ENCODE results near the gene EIF2S1.
A peak's percentile ranks its signal among the peaks of the same experiment; 100 is the strongest.
"Not testable (repeated sequence)": the region's sequence is repeated elsewhere in the genome, so short reads cannot be mapped to it uniquely, and the experiment has no call there.

Gene EIF2S1

DNA sequence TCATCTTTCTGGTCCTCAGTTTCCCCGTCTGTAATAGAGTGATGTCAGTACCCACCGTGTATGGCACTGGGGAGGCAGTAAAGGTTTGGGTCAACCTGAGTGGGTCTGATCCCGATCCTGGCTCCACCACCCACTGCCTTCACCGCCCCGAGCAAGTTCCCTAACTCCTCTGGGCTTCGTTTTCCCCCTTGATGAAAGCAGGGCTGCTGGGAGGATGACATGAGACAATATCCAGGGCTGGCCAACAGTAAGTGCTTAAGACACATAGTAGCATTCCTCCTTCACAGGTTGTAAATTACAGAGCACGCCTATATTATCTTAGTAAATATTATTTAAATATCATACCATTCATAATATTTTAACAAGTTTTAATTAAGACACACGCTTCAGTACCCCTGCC is 51.2 kb downstream of the EIF2S1 start:
- DNase-seq (ENCODE audit: low spot score) = no peak
- TF ChIP-seq, protein P1, sequence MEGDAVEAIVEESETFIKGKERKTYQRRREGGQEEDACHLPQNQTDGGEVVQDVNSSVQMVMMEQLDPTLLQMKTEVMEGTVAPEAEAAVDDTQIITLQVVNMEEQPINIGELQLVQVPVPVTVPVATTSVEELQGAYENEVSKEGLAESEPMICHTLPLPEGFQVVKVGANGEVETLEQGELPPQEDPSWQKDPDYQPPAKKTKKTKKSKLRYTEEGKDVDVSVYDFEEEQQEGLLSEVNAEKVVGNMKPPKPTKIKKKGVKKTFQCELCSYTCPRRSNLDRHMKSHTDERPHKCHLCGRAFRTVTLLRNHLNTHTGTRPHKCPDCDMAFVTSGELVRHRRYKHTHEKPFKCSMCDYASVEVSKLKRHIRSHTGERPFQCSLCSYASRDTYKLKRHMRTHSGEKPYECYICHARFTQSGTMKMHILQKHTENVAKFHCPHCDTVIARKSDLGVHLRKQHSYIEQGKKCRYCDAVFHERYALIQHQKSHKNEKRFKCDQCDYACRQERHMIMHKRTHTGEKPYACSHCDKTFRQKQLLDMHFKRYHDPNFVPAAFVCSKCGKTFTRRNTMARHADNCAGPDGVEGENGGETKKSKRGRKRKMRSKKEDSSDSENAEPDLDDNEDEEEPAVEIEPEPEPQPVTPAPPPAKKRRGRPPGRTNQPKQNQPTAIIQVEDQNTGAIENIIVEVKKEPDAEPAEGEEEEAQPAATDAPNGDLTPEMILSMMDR (IDR thresholded peaks at IDR 0.05) = no peak
- Histone ChIP-seq H3K4me3 (peak overlapping the region; percentile 70), H3K27ac (no peak overlapping the region)

DNA sequence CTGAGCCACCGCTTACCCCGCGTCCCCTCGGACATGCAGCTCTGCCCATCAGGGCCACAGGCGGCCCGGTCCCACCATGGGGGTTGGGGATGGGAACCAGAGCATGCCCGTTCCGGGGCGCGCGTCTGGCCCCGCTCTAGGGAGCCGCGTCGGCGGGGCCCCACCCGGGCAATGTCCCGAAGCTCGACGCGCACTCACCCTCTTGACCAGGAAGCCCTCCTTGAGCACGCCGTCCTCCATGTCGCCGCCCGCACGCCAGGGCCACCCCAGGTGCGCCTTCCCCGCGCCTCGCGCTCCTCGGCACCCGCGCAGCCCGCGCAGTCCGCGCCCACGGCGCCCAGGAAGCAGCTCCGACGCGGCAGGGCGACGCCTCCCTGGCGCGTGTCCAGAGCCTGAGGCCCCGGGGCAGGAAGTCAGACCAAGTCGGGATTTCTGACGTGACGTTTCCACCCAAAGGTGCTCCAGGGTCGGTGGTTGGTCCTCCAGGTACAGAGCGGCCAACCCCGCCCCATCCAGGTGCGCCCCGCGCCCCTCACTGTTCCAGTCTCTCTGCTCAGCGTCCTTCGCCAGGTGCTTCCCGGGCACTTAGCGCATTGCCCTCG is 51.8 kb downstream of the EIF2S1 start, which contains the start of gene PLEK2:
Gene PLEK2, minus strand, starts transcription at position 346 of the 602 bp plus-strand sequence. Its CDS starts 106 bp downstream, at position 240.
- peak within 1 kb of the TSS; percentile 70 for H3K4me3 ChIP-seq
- no peak for DNase-seq (ENCODE audit: low spot score)
- TF ChIP-seq, protein P1 (IDR thresholded peaks at IDR 0.05) = no peak
- H3K27ac ChIP-seq = no peak within 1 kb of the TSS

DNA sequence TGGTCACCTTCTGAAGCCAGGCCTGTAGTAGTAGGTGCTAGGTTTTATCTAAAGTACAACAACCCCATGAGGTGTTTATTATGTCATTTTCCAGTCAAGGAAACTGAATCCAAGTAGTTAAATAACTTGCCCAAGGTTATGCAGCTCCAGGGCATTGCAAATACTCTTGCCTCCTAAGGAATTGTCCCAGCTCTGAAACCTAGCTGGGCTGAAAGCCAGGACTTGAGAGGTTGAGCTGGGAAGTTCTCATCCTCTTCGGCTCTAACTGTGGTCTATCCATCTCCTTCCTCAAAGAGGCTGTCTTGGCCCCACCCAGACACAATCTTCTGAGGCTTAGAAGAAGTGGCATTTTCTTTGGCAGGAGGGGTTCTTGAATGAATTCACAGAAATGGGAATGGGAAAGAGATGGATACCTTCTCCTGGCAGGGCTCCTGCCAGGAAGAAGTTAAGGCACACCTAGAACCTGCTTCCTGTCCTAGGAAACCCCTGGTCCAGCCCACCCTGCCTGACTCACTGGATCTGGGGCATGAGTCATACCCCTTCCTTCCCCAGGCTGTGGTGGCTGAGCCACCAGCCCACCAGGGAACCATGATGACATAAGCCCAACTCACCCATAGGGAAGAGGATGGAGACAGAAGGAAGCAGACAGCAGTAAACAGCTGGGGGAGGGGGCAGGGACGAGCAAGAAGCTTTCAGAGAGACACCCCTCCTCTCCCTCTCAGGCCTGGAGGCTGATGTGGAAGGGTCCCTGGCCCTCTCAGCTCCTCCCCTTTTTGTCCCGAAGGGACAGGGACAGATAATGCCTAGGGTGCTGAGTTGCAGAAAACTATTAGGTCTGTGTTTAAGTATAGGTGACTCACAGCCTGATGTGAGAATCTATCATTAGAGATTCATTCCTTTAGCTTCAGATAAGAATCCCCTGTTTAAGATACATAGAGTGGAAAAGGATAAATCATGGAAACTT is 54.0 kb downstream of the EIF2S1 start:
- TF ChIP-seq, protein P1 (IDR thresholded peaks at IDR 0.05) = no peak
- Histone ChIP-seq H3K4me3 (no peak overlapping the region), H3K27ac (no peak overlapping the region)
- DNase-seq (ENCODE audit: low spot score) = no peak

DNA sequence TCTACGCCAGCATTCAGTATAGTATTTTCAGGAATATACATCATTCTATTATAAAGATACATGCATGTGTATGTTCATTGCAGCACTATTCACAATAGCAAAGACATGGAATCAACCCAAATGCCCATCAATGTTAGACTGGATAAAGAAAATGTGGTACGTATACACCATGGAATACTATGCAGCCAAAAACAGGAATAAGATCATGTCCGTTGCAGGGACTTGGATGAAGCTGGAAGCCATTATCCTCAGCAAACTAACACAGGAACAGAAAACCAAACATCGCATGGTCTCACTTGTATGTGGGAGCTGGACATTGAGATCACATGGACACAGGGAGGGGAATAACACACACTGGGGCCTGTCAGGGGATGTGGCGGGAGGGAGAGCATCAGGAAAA is 55.5 kb downstream of the EIF2S1 start:
- H3K27ac ChIP-seq; DNase-seq (ENCODE audit: low spot score); H3K4me3 ChIP-seq: not testable (repeated sequence)

DNA sequence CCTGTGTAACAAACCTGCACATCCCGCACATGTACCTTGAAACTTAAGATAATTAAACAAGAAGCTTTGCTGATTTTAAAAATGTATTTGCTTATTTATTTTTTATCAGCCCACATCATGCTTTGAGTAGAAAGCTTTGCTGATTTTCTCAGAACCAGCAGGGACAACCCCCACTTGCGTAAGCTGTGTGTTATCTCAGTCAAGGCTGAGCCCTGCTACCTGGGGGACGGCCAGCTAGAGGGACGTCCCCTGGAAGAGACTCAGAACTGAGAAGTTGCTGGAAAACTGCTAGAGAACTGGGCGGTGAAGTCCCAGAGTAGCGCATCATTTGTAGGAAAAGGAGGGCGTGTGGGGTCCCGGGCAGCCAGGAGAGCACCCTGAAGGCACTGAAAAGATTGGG is 56.0 kb downstream of the EIF2S1 start:
- H3K27ac ChIP-seq = no peak overlapping the region
- TF ChIP-seq, protein P1 (IDR thresholded peaks at IDR 0.05) = no peak
- no peak for DNase-seq (ENCODE audit: low spot score)
- no peak overlapping the region for H3K4me3 ChIP-seq

DNA sequence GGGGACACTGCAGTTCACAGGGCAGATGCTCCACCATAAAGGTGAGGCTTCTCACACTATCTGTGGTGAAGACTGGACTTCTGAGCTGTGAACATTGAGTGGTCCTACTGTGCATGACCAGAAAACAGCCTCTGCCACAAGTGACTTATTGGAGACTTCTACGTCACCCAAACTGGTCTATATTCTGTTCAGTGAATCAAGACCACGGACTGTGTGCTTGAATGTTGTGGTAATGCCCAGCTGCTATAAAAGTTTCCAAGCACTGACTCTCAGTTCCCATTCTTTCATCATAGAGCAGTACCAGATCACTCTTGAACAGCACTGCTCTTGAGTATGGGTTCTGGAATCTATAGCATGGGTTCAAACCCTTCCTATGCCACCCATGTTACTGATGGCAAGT is 56.7 kb downstream of the EIF2S1 start:
- Histone ChIP-seq H3K27ac (no peak overlapping the region), H3K4me3 (no peak overlapping the region)
- DNase-seq (ENCODE audit: low spot score) = no peak
- TF ChIP-seq, protein P1 (IDR thresholded peaks at IDR 0.05) = no peak

DNA sequence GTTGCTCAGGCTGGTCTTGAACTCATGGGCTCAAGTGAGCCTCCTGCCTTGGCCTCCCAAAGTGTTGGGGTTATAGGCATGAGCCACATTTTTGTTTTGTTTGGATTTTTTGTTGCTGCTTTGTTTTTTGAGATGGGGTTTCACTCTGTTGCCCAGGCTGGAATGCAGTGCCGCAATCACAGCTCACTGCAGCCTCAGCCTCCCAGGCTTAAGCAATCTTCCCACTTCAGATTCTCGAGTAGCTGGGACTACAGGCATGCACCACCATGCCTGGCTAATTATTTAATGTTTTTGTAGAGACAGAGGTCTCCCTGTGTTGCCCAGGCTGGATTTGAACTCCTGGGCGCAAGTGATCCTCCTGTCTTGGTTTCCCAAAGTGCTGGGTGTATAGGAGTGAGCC is 57.5 kb downstream of the EIF2S1 start:
- no peak overlapping the region for H3K27ac ChIP-seq
- DNase-seq (ENCODE audit: low spot score) = no peak
- H3K4me3 ChIP-seq = no peak overlapping the region
- TF ChIP-seq, protein P1 (IDR thresholded peaks at IDR 0.05) = no peak
